ENCODE data around the gene ITK.
A peak's percentile ranks its signal among the peaks of the same experiment; 100 is the strongest.

ITK gene

GRCh38 chr5:157280927-157281326 is 100.3 kb downstream of the ITK start:
- Histone ChIP-seq H3K4me3 (replicated peaks; ENCODE audit: insufficient read depth, low read length) (no peak overlapping the region), H3K27me3 (ENCODE audit: insufficient read depth, poor library complexity, severe bottlenecking) (no peaks in the 10 kb centered on the region), H3K27ac (replicated peaks) (no peak overlapping the region)
- no peak for DNase-seq (ENCODE audit: low read depth in 1 of 2, low spot score in 1 of 2)
- TF ChIP-seq SPI1 (IDR thresholded peaks at IDR 0.05; ENCODE audit: borderline replicate concordance, low read depth): no peak
- no peak for TF ChIP-seq POLR2AphosphoS5 (IDR thresholded peaks at IDR 0.05; ENCODE audit: low read depth)
- no peak for TF ChIP-seq CTCF (IDR thresholded peaks at IDR 0.05; ENCODE audit: insufficient read depth, low read length)
- TF ChIP-seq REST (IDR thresholded peaks at IDR 0.05; ENCODE audit: insufficient replicate concordance, low read depth): no peak
- no peak for TF ChIP-seq GABPA (IDR thresholded peaks at IDR 0.05; ENCODE audit: low read depth)

- no peak for DNase-seq (ENCODE audit: low read depth in 1 of 2, low spot score in 1 of 2)
- Histone ChIP-seq H3K27ac (replicated peaks) (no peak overlapping the region), H3K4me3 (replicated peaks; ENCODE audit: insufficient read depth, low read length) (no peak overlapping the region), H3K27me3 (ENCODE audit: insufficient read depth, poor library complexity, severe bottlenecking) (no peaks in the 10 kb centered on the region)
- no peak for TF ChIP-seq POLR2AphosphoS5 (IDR thresholded peaks at IDR 0.05; ENCODE audit: low read depth)
- TF ChIP-seq CTCF (IDR thresholded peaks at IDR 0.05; ENCODE audit: insufficient read depth, low read length): no peak
- TF ChIP-seq REST (IDR thresholded peaks at IDR 0.05; ENCODE audit: insufficient replicate concordance, low read depth): no peak
- TF ChIP-seq SPI1 (IDR thresholded peaks at IDR 0.05; ENCODE audit: borderline replicate concordance, low read depth): no peak
- no peak for TF ChIP-seq GABPA (IDR thresholded peaks at IDR 0.05; ENCODE audit: low read depth)
Observed at GRCh38 chr5:157282150-157282549, 101.5 kb downstream of the ITK start.

- Histone ChIP-seq H3K4me3 (replicated peaks; ENCODE audit: insufficient read depth, low read length) (no peak overlapping the region), H3K27me3 (ENCODE audit: insufficient read depth, poor library complexity, severe bottlenecking) (no peaks in the 10 kb centered on the region), H3K27ac (replicated peaks) (peak overlapping the region; percentile 3; the same call in 1 of the 2 replicates)
- TF ChIP-seq GABPA (IDR thresholded peaks at IDR 0.05; ENCODE audit: low read depth) (no peak), CTCF (IDR thresholded peaks at IDR 0.05; ENCODE audit: insufficient read depth, low read length) (no peak), SPI1 (IDR thresholded peaks at IDR 0.05; ENCODE audit: borderline replicate concordance, low read depth) (no peak; the same call in 1 of the 2 replicates), POLR2AphosphoS5 (IDR thresholded peaks at IDR 0.05; ENCODE audit: low read depth) (no peak), REST (IDR thresholded peaks at IDR 0.05; ENCODE audit: insufficient replicate concordance, low read depth) (no peak)
- peak in 1 of 2 experiments; percentile 77 for DNase-seq (ENCODE audit: low read depth in 1 of 2, low spot score in 1 of 2)
Observed at GRCh38 chr5:157283434-157283833, 102.8 kb downstream of the ITK start.

Measured in HL-60 (cell line).